ENCODE results near the gene ZNF784. TPM values are rescaled to one million over a fixed set of nuclear protein-coding genes. Genes with fewer than 3 reads are reported as not detected.
"Not testable (repeated sequence)": the region's sequence is repeated elsewhere in the genome, so short reads cannot be mapped to it uniquely, and the experiment has no call there.

ZNF784 gene
- total and polyA plus RNA-seq, 2 experiments from 2014 or later: 1.3 to 3.0 TPM

DNA sequence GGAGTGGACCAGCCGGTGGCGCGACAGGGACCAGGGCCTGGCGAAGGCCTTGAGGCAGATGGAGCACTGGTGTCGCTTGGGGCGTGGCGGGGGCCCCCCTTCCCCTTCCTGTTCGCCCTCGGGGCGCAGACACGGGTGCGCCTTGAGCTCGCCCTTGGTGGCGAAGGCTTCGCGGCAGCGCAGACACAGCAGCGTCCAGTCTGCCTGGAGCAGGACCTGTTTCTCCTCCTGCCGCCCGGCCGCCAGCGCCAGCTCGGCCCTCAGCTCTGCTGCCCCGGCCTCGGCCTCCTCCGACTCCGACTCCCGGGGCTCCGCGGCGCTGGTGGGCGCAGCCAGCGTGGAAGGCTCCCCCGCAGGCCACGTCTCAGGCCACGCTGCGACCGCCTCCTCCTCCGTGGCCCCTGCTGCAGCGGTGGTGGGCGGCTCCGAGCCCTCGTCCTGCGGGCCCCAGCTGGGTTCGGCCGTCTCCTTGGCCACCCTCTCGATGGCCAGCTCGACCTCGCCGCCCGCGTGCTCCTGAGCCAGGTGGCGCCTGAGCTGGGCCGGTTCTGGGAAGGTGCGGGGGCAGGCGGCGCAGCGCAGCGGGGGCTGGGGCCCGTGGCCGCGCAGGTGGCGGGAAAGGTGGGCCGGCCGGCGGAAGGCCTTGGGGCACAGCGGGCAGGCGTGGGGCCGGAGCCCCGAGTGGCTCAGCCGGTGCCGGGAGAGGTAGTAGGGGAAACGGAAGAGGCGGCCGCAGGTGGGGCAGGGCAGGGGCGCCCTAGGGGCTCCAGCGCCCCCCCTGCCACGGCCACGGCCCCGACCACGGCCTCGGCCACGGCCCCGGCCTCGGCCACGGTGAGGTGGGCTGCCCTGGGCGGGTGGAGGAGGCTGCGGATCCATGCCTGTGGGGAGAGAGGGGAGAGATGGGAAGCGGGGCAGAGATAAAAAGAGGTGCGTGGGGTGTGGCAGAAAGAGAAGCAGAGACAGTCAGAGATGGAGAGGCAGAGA lies 45.3 kb downstream of the ZNF784 start:
- Histone ChIP-seq H4K20me1 (ENCODE audit: insufficient read depth) (no peaks in the 10 kb centered on the region), H3K9ac (peak overlapping the region; percentile 86), H2AFZ (no peak overlapping the region), H3K27me3 (replicated peaks; ENCODE audit: insufficient read depth) (no peaks in the 10 kb centered on the region), H3K79me2 (ENCODE audit: insufficient read depth) (peaks cover 19% of the 10 kb centered on the region), H3K9me3 (ENCODE audit: low read depth) (no peaks in the 10 kb centered on the region), H3F3A (ENCODE audit: insufficient read depth) (peaks cover 9% of the 10 kb centered on the region), H3K9me2 (ENCODE audit: insufficient read depth) (no peaks in the 10 kb centered on the region), H3K4me1 (ENCODE audit: insufficient read depth) (no peaks in the 10 kb centered on the region; the same call in 1 of the 2 replicates), H3K4me3 (peak overlapping the region; percentile 82), H3K27ac (no peak overlapping the region), H3K36me3 (ENCODE audit: low read depth) (no peaks in the 10 kb centered on the region), H3K4me2 (ENCODE audit: unreplicated experiment) (peak overlapping the region; percentile 99)
- DNase-seq: no peak
- TF ChIP-seq EZH2 (IDR thresholded peaks at IDR 0.05; ENCODE audit: insufficient read depth, poor library complexity, severe bottlenecking) (no peak), EZH2phosphoT487 (IDR thresholded peaks at IDR 0.05; ENCODE audit: insufficient read depth, low read depth) (no peak)
- 94 to 96% methylated on average over 27 to 90 of the region's 90 CpGs for WGBS, 2 experiments (ENCODE audit: low coverage in 1 of 2, low lambda C conversion rate in 2 of 2, missing lambda C conversion rate in 2 of 2)
- in situ Hi-C loops (cut with MboI): no loop called here

DNA sequence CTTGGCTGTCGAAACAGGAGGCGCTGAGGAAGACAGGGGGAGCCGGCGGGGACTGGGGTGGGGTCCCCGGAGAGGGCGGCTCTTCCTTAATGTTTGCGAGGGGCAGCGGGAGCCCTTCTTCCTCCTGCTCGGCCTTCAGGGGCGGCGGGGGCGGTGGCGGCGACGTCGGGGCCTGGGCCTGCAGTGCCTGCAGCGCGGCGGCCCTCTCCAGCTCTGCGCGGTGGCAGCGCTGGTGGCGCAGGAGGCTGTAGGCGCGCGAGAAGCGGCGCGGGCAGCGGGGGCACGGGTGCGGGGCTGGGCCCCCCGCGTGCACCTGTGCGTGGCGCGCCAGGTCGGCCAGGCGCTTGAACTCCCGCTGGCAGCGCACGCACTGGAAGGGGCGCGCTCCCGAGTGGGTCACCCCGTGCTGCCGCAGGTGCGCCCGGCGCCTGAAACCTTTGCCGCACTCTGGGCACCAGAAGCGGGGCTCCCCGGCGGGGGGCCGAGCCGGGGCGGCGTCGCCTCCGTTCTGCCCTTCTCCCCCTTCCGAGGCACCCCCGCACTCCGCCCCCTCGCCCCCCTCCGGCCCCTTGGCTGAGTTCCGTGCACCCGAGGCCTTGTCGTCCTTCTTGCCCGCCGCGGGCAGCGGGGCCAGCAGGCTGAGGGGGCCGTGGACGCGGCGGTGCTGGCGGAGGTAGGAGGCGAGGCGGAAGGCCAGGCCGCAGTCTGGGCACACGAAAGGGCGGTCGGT lies 46.2 kb downstream of the ZNF784 start:
- no peak for DNase-seq
- Histone ChIP-seq H3K9ac (no peak overlapping the region), H3K27me3 (replicated peaks; ENCODE audit: insufficient read depth) (no peaks in the 10 kb centered on the region), H3K9me3 (ENCODE audit: low read depth) (no peaks in the 10 kb centered on the region), H3K27ac (no peak overlapping the region), H3K36me3 (ENCODE audit: low read depth) (no peaks in the 10 kb centered on the region), H3K4me3 (no peak overlapping the region), H3K4me2 (ENCODE audit: unreplicated experiment) (no peak overlapping the region), H2AFZ (no peak overlapping the region), H3K9me2 (ENCODE audit: insufficient read depth) (no peaks in the 10 kb centered on the region), H3F3A (ENCODE audit: insufficient read depth) (peaks cover 9% of the 10 kb centered on the region), H3K79me2 (ENCODE audit: insufficient read depth) (peaks cover 19% of the 10 kb centered on the region), H3K4me1 (ENCODE audit: insufficient read depth) (no peaks in the 10 kb centered on the region; the same call in 1 of the 2 replicates), H4K20me1 (ENCODE audit: insufficient read depth) (no peaks in the 10 kb centered on the region)
- 95 to 98% methylated on average over 34 to 83 of the region's 83 CpGs for WGBS, 2 experiments (ENCODE audit: low coverage in 1 of 2, low lambda C conversion rate in 2 of 2, missing lambda C conversion rate in 2 of 2)
- in situ Hi-C loops (cut with MboI): no loop called here
- no peak for TF ChIP-seq EZH2 (IDR thresholded peaks at IDR 0.05; ENCODE audit: insufficient read depth, poor library complexity, severe bottlenecking)
- TF ChIP-seq EZH2phosphoT487 (IDR thresholded peaks at IDR 0.05; ENCODE audit: insufficient read depth, low read depth): no peak

DNA sequence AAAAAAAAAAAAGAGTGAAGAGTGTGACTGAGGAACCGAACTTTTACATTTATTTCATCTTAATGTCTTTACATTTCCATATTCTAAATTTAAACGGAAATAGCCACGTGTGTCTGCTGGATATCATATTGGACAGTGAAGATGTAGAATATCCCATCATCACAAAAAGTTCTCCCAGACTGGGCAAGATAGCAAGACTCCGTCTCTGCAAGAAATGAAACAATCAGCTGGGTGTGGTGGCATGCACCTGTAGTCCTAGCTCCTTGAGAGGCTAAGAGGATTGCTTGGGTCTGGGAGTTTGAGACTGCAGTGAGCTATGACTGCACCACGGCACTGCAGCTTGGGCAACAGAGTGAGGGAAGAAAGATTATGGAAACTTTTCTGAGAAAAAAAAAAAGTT lies 47.6 kb downstream of the ZNF784 start:
- no peaks in the 10 kb centered on the region for H3K9me3 ChIP-seq (ENCODE audit: low read depth)
- DNase-seq: no peak
- H3K4me1 ChIP-seq (ENCODE audit: insufficient read depth): no peaks in the 10 kb centered on the region; the same call in 1 of the 2 replicates
- peaks cover 5% of the 10 kb centered on the region for H3F3A ChIP-seq (ENCODE audit: insufficient read depth)
- H3K9me2 ChIP-seq (ENCODE audit: insufficient read depth): no peaks in the 10 kb centered on the region
- WGBS, 2 experiments (ENCODE audit: low coverage in 1 of 2, low lambda C conversion rate in 2 of 2, missing lambda C conversion rate in 2 of 2): 90 to 94% methylated on average over 5 of the region's 5 CpGs
- TF ChIP-seq EZH2phosphoT487 (IDR thresholded peaks at IDR 0.05; ENCODE audit: insufficient read depth, low read depth): no peak
- no peak for TF ChIP-seq EZH2 (IDR thresholded peaks at IDR 0.05; ENCODE audit: insufficient read depth, poor library complexity, severe bottlenecking)
- in situ Hi-C loops (cut with MboI): no loop called here
- H3K36me3 ChIP-seq (ENCODE audit: low read depth): no peaks in the 10 kb centered on the region
- no peak overlapping the region for H2AFZ ChIP-seq
- no peaks in the 10 kb centered on the region for H3K27me3 ChIP-seq (replicated peaks; ENCODE audit: insufficient read depth)
- H3K4me3 ChIP-seq: no peak overlapping the region
- H3K4me2 ChIP-seq (ENCODE audit: unreplicated experiment): no peak overlapping the region
- no peak overlapping the region for H3K9ac ChIP-seq
- no peak overlapping the region for H3K27ac ChIP-seq
- no peaks in the 10 kb centered on the region for H4K20me1 ChIP-seq (ENCODE audit: insufficient read depth)
- peaks cover 19% of the 10 kb centered on the region for H3K79me2 ChIP-seq (ENCODE audit: insufficient read depth)

GRCh38 chr19:55573929-55574328 lies 50.4 kb downstream of the ZNF784 start:
- 85 to 89% methylated on average over 6 of the region's 6 CpGs for WGBS, 2 experiments (ENCODE audit: low coverage in 1 of 2, low lambda C conversion rate in 2 of 2, missing lambda C conversion rate in 2 of 2)
- H3K4me1 ChIP-seq (ENCODE audit: insufficient read depth); H3K9me2 ChIP-seq (ENCODE audit: insufficient read depth); in situ Hi-C loops (cut with MboI); H2AFZ ChIP-seq; DNase-seq; H3K36me3 ChIP-seq (ENCODE audit: low read depth); H4K20me1 ChIP-seq (ENCODE audit: insufficient read depth); H3K9ac ChIP-seq; H3K4me2 ChIP-seq (ENCODE audit: unreplicated experiment); H3K79me2 ChIP-seq (ENCODE audit: insufficient read depth); H3K9me3 ChIP-seq (ENCODE audit: low read depth); H3K27me3 ChIP-seq (replicated peaks; ENCODE audit: insufficient read depth); H3K4me3 ChIP-seq; H3F3A ChIP-seq (ENCODE audit: insufficient read depth); H3K27ac ChIP-seq: not testable (repeated sequence)

Other genes starting within 250 kb of the ZNF784 start
- not detected in 2 replicates for gene TMEM190, start 247.7 kb downstream of the ZNF784 start, total RNA-seq (2014; rRNA removed; shearing (Covaris generic))
- gene TMEM190, start 247.7 kb downstream of the ZNF784 start, polyA plus RNA-seq (2016; fragmentation: Nextera tagmentation; extraction: Ambion mirVana): 0.47 TPM in 1 of 2 replicates, not detected in the other
- 0.97 and 1.8 TPM in 2 replicates for gene TMEM238, start 240.3 kb downstream of the ZNF784 start, total RNA-seq (2014; rRNA removed; shearing (Covaris generic))
- gene TMEM238, start 240.3 kb downstream of the ZNF784 start, polyA plus RNA-seq (2016; fragmentation: Nextera tagmentation; extraction: Ambion mirVana): not detected in 2 replicates
- 300 and 875 TPM in 2 replicates for gene RPL28, start 238.6 kb downstream of the ZNF784 start, total RNA-seq (2014; rRNA removed; shearing (Covaris generic))
- 530 and 536 TPM in 2 replicates for gene RPL28, start 238.6 kb downstream of the ZNF784 start, polyA plus RNA-seq (2016; fragmentation: Nextera tagmentation; extraction: Ambion mirVana)
- 54.4 and 82.2 TPM in 2 replicates for gene UBE2S, start 216.8 kb downstream of the ZNF784 start, total RNA-seq (2014; rRNA removed; shearing (Covaris generic))
- 106 and 107 TPM in 2 replicates for gene UBE2S, start 216.8 kb downstream of the ZNF784 start, polyA plus RNA-seq (2016; fragmentation: Nextera tagmentation; extraction: Ambion mirVana)
- gene SHISA7, start 181.3 kb downstream of the ZNF784 start, total RNA-seq (2014; rRNA removed; shearing (Covaris generic)): not detected in 2 replicates
- not detected in 2 replicates for gene SHISA7, start 181.3 kb downstream of the ZNF784 start, polyA plus RNA-seq (2016; fragmentation: Nextera tagmentation; extraction: Ambion mirVana)
- gene ISOC2, start 162.9 kb downstream of the ZNF784 start, total RNA-seq (2014; rRNA removed; shearing (Covaris generic)): 103 and 116 TPM in 2 replicates
- gene ISOC2, start 162.9 kb downstream of the ZNF784 start, polyA plus RNA-seq (2016; fragmentation: Nextera tagmentation; extraction: Ambion mirVana): 34.0 and 35.3 TPM in 2 replicates
- not detected in 2 replicates for gene C19orf85, start 159.8 kb downstream of the ZNF784 start, total RNA-seq (2014; rRNA removed; shearing (Covaris generic))
- gene C19orf85, start 159.8 kb downstream of the ZNF784 start, polyA plus RNA-seq (2016; fragmentation: Nextera tagmentation; extraction: Ambion mirVana): not detected in 2 replicates
- 1.7 and 4.3 TPM in 2 replicates for gene ZNF628, start 147.9 kb downstream of the ZNF784 start, total RNA-seq (2014; rRNA removed; shearing (Covaris generic))
- 1.1 TPM in 2 replicates for gene ZNF628, start 147.9 kb downstream of the ZNF784 start, polyA plus RNA-seq (2016; fragmentation: Nextera tagmentation; extraction: Ambion mirVana)
- gene NAT14, start 139.4 kb downstream of the ZNF784 start, total RNA-seq (2014; rRNA removed; shearing (Covaris generic)): 13.4 and 13.9 TPM in 2 replicates
- gene NAT14, start 139.4 kb downstream of the ZNF784 start, polyA plus RNA-seq (2016; fragmentation: Nextera tagmentation; extraction: Ambion mirVana): 11.1 and 12.0 TPM in 2 replicates
- gene SSC5D, start 136.1 kb downstream of the ZNF784 start, total RNA-seq (2014; rRNA removed; shearing (Covaris generic)): 12.6 and 14.4 TPM in 2 replicates
- gene SSC5D, start 136.1 kb downstream of the ZNF784 start, polyA plus RNA-seq (2016; fragmentation: Nextera tagmentation; extraction: Ambion mirVana): 9.8 and 10.0 TPM in 2 replicates
- not detected in 2 replicates for gene SBK2, start 87.4 kb downstream of the ZNF784 start, total RNA-seq (2014; rRNA removed; shearing (Covaris generic))
- gene SBK2, start 87.4 kb downstream of the ZNF784 start, polyA plus RNA-seq (2016; fragmentation: Nextera tagmentation; extraction: Ambion mirVana): not detected in 2 replicates
- not detected in 2 replicates for gene SBK3, start 79.0 kb downstream of the ZNF784 start, total RNA-seq (2014; rRNA removed; shearing (Covaris generic))
- not detected in 2 replicates for gene SBK3, start 79.0 kb downstream of the ZNF784 start, polyA plus RNA-seq (2016; fragmentation: Nextera tagmentation; extraction: Ambion mirVana)
- gene ZNF579, start 43.7 kb downstream of the ZNF784 start, total RNA-seq (2014; rRNA removed; shearing (Covaris generic)): 7.1 and 7.9 TPM in 2 replicates
- gene ZNF579, start 43.7 kb downstream of the ZNF784 start, polyA plus RNA-seq (2016; fragmentation: Nextera tagmentation; extraction: Ambion mirVana): 1.7 and 1.8 TPM in 2 replicates
- 3.4 and 5.6 TPM in 2 replicates for gene FIZ1, start 25.0 kb downstream of the ZNF784 start, total RNA-seq (2014; rRNA removed; shearing (Covaris generic))
- 2.3 TPM in 2 replicates for gene FIZ1, start 25.0 kb downstream of the ZNF784 start, polyA plus RNA-seq (2016; fragmentation: Nextera tagmentation; extraction: Ambion mirVana)
- gene ZNF524, start 24.3 kb downstream of the ZNF784 start, total RNA-seq (2014; rRNA removed; shearing (Covaris generic)): 9.9 and 17.8 TPM in 2 replicates
- gene ZNF524, start 24.3 kb downstream of the ZNF784 start, polyA plus RNA-seq (2016; fragmentation: Nextera tagmentation; extraction: Ambion mirVana): 16.2 and 18.2 TPM in 2 replicates
- 1.3 and 1.5 TPM in 2 replicates for gene ZNF865, start 18.9 kb downstream of the ZNF784 start, total RNA-seq (2014; rRNA removed; shearing (Covaris generic))
- 0.21 and 0.51 TPM in 2 replicates for gene ZNF865, start 18.9 kb downstream of the ZNF784 start, polyA plus RNA-seq (2016; fragmentation: Nextera tagmentation; extraction: Ambion mirVana)
- 7.0 and 11.7 TPM in 2 replicates for gene ZNF580, start 16.4 kb upstream of the ZNF784 start, total RNA-seq (2014; rRNA removed; shearing (Covaris generic))
- 43.1 and 44.0 TPM in 2 replicates for gene ZNF580, start 16.4 kb upstream of the ZNF784 start, polyA plus RNA-seq (2016; fragmentation: Nextera tagmentation; extraction: Ambion mirVana)
- 8.5 and 12.1 TPM in 2 replicates for gene ZNF581, start 19.1 kb upstream of the ZNF784 start, total RNA-seq (2014; rRNA removed; shearing (Covaris generic))
- gene ZNF581, start 19.1 kb upstream of the ZNF784 start, polyA plus RNA-seq (2016; fragmentation: Nextera tagmentation; extraction: Ambion mirVana): 17.6 and 20.6 TPM in 2 replicates
- 11.3 and 12.0 TPM in 2 replicates for gene CCDC106, start 23.6 kb upstream of the ZNF784 start, total RNA-seq (2014; rRNA removed; shearing (Covaris generic))
- 15.2 and 15.3 TPM in 2 replicates for gene CCDC106, start 23.6 kb upstream of the ZNF784 start, polyA plus RNA-seq (2016; fragmentation: Nextera tagmentation; extraction: Ambion mirVana)
- gene U2AF2, start 30.5 kb upstream of the ZNF784 start, total RNA-seq (2014; rRNA removed; shearing (Covaris generic)): 128 and 150 TPM in 2 replicates
- 19.3 and 22.4 TPM in 2 replicates for gene U2AF2, start 30.5 kb upstream of the ZNF784 start, polyA plus RNA-seq (2016; fragmentation: Nextera tagmentation; extraction: Ambion mirVana)
- gene EPN1, start 50.7 kb upstream of the ZNF784 start, total RNA-seq (2014; rRNA removed; shearing (Covaris generic)): 82.2 and 103 TPM in 2 replicates
- gene EPN1, start 50.7 kb upstream of the ZNF784 start, polyA plus RNA-seq (2016; fragmentation: Nextera tagmentation; extraction: Ambion mirVana): 48.8 and 53.1 TPM in 2 replicates
- gene NLRP9, start 113.8 kb upstream of the ZNF784 start, total RNA-seq (2014; rRNA removed; shearing (Covaris generic)): not detected in 2 replicates
- gene NLRP9, start 113.8 kb upstream of the ZNF784 start, polyA plus RNA-seq (2016; fragmentation: Nextera tagmentation; extraction: Ambion mirVana): not detected in 2 replicates
- gene RFPL4A, start 134.5 kb upstream of the ZNF784 start, total RNA-seq (2014; rRNA removed; shearing (Covaris generic)): not detected in 2 replicates
- not detected in 2 replicates for gene RFPL4A, start 134.5 kb upstream of the ZNF784 start, polyA plus RNA-seq (2016; fragmentation: Nextera tagmentation; extraction: Ambion mirVana)
- gene RFPL4AL1, start 144.6 kb upstream of the ZNF784 start, total RNA-seq (2014; rRNA removed; shearing (Covaris generic)): not detected in 2 replicates
- not detected in 2 replicates for gene RFPL4AL1, start 144.6 kb upstream of the ZNF784 start, polyA plus RNA-seq (2016; fragmentation: Nextera tagmentation; extraction: Ambion mirVana)
- not detected in 2 replicates for gene NLRP11, start 207.4 kb upstream of the ZNF784 start, total RNA-seq (2014; rRNA removed; shearing (Covaris generic))
- not detected in 2 replicates for gene NLRP11, start 207.4 kb upstream of the ZNF784 start, polyA plus RNA-seq (2016; fragmentation: Nextera tagmentation; extraction: Ambion mirVana)
- gene NLRP4, start 212.0 kb upstream of the ZNF784 start, total RNA-seq (2014; rRNA removed; shearing (Covaris generic)): not detected in 2 replicates
- gene NLRP4, start 212.0 kb upstream of the ZNF784 start, polyA plus RNA-seq (2016; fragmentation: Nextera tagmentation; extraction: Ambion mirVana): not detected in 2 replicates